K562 (cell line): ENCODE results near the gene DNAJC6. TPM values are rescaled to one million over a fixed set of nuclear protein-coding genes. Genes with fewer than 3 reads are reported as not detected.

Experiments
- BCOR ChIP-seq: fragments of 450-650 bp; IDR thresholded peaks from 2 replicates; pipeline ENCODE4 v1.6.1; 2016
- CBFA2T3 ChIP-seq: fragments of 450-650 bp; IDR thresholded peaks from 2 replicates; pipeline ENCODE4 v1.6.1; 2017
- CREB1 ChIP-seq, 2 experiments: sonication (generic) in 1 of 2; formaldehyde crosslinking in 1 of 2; IDR thresholded peaks; 2 replicates each; pipeline versions ENCODE4 v1.6.1 to v1.8.0; 2012 to 2022; ENCODE audit warnings: inconsistent platforms in 1 of 2, mild to moderate bottlenecking in 1 of 2, missing genetic modification reagents in 1 of 2, moderate library complexity in 1 of 2
- DMBX1 ChIP-seq: fragments of 250-450 bp; sonication (Bioruptor Pico); IDR thresholded peaks from 2 replicates; pipeline ENCODE4 v1.8.0; 2022; ENCODE audit warnings: inconsistent platforms, mild to moderate bottlenecking, moderate library complexity, borderline replicate concordance
- EHMT2 ChIP-seq: fragments of 450-650 bp; IDR thresholded peaks from 2 replicates; pipeline ENCODE4 v1.6.1; 2018; ENCODE audit warnings: antibody characterized with exemption
- ELF1 ChIP-seq: fragments of 200-800 bp; sonication (Bioruptor generic); IDR thresholded peaks from 2 replicates; pipeline ENCODE4 v1.6.1; 2016; ENCODE audit warnings: missing genetic modification characterization, missing compliant biosample characterization
- ELF4 ChIP-seq: fragments of 450-650 bp; formaldehyde crosslinking; IDR thresholded peaks from 2 replicates; pipeline ENCODE4 v1.4.0; 2022; ENCODE audit warnings: missing genetic modification characterization
- ESRRA ChIP-seq: fragments of 450-650 bp; IDR thresholded peaks from 2 replicates; pipeline ENCODE4 v1.6.1; 2014; ENCODE audit warnings: low read depth, mild to moderate bottlenecking, moderate library complexity, borderline replicate concordance
- HMGN3 ChIP-seq: IDR thresholded peaks from 2 replicates; pipeline ENCODE4 v1.6.1; 2011; ENCODE audit warnings: borderline replicate concordance, low read depth, mild to moderate bottlenecking, mixed read lengths, low read length; ENCODE audit not compliant: insufficient read length; ENCODE audit errors: extremely low read depth
- ILK ChIP-seq: fragments of 450-650 bp; IDR thresholded peaks from 2 replicates; pipeline ENCODE4 v1.6.1; 2016; ENCODE audit warnings: missing genetic modification characterization, low read depth, mild to moderate bottlenecking, missing compliant biosample characterization, moderate library complexity, borderline replicate concordance
- KAT8 ChIP-seq: fragments of 450-650 bp; IDR thresholded peaks from 2 replicates; pipeline ENCODE4 v1.6.1; 2016; ENCODE audit warnings: low read depth, mild to moderate bottlenecking
- NFATC3 ChIP-seq: fragments of 450-650 bp; IDR thresholded peaks from 2 replicates; pipeline ENCODE4 v1.6.1; 2017; ENCODE audit warnings: mild to moderate bottlenecking
- PTBP1 ChIP-seq: fragments of 200-400 bp; formaldehyde crosslinking; IDR thresholded peaks from 2 replicates; pipeline ENCODE4 v1.6.1; 2017; ENCODE audit warnings: low read depth, low read length
- RUNX1 ChIP-seq: sonication (generic); IDR thresholded peaks from 2 replicates; pipeline ENCODE4 v1.6.1; 2016; ENCODE audit warnings: antibody characterized with exemption, low read depth
- SMARCA4 ChIP-seq: fragments of 450-650 bp; IDR thresholded peaks from 2 replicates; pipeline ENCODE4 v1.6.1; 2016
- SMARCE1 ChIP-seq: fragments of 450-650 bp; IDR thresholded peaks from 2 replicates; pipeline ENCODE4 v1.7.1; 2016; ENCODE audit warnings: mild to moderate bottlenecking
- SRSF7 ChIP-seq: fragments of 200-400 bp; formaldehyde crosslinking; optimal IDR thresholded peaks from 2 replicates; pipeline ENCODE3; 2017; ENCODE audit warnings: mild to moderate bottlenecking, low read depth, low read length
- TAL1 ChIP-seq: fragments of 450-650 bp; IDR thresholded peaks from 2 replicates; pipeline ENCODE4 v1.6.1; 2016; ENCODE audit warnings: mild to moderate bottlenecking
- ZEB2 ChIP-seq: fragments of 450-650 bp; IDR thresholded peaks from 2 replicates; pipeline ENCODE4 v1.6.1; 2016
- ZFP1 ChIP-seq: fragments of 450-650 bp; formaldehyde crosslinking; IDR thresholded peaks from 2 replicates; pipeline ENCODE4 v1.4.0; 2020; ENCODE audit warnings: mild to moderate bottlenecking, mixed read lengths
- ZNF274 ChIP-seq: IDR thresholded peaks from 2 replicates; pipeline ENCODE4 v1.6.1; 2011; ENCODE audit warnings: low read depth, mild to moderate bottlenecking, low read length, moderate library complexity, borderline replicate concordance
- ZNF347 ChIP-seq: fragments of 450-650 bp; formaldehyde crosslinking; IDR thresholded peaks from 2 replicates; pipeline ENCODE4 v1.4.0; 2020; ENCODE audit warnings: low read depth, mild to moderate bottlenecking, moderate library complexity
- ZNF431 ChIP-seq: sonication (generic); formaldehyde crosslinking; IDR thresholded peaks from 2 replicates; pipeline ENCODE4 v1.8.0; 2022; ENCODE audit warnings: mild to moderate bottlenecking, missing genetic modification reagents
- ZNF507 ChIP-seq: conservative IDR thresholded peaks from 2 replicates; pipeline ENCODE4 v1.6.1; 2017; ENCODE audit warnings: missing genetic modification characterization, missing compliant biosample characterization
- polyA plus RNA-seq, 8 experiments: library from polyadenylated mRNA; depleted of rRNA in 4 of 8; stranded (reverse) in 5 of 8; unstranded in 3 of 8; fragments of >200 nt; fragmentation: Nextera tagmentation in 2 of 8; fragmentation: Illumina TruSeq in 1 of 8; extraction: Ambion mirVana in 2 of 8; extraction: Trizol in 1 of 8; gene quantifications; 2 replicates each; pipeline versions ENCODE4 v1.2.1 to v1.2.3, GENCODE V29; 2011 to 2014; ENCODE audit warnings: inconsistent platforms in 1 of 8, missing spikeins in 1 of 8
- total RNA-seq, 7 experiments: library from RNA; depleted of rRNA in 6 of 7; stranded (reverse); fragments of >200 nt in 6 of 7; fragmentation: Illumina TruSeq in 2 of 7; extraction: Trizol in 2 of 7; gene quantifications; 2 replicates each; pipeline versions ENCODE4 v1.2.1 to v1.2.3, GENCODE V29; 2011 to 2021; ENCODE audit warnings: low replicate concordance in 1 of 7
- TF ChIP-seq, protein P1 (sequence below): fragments of 250-450 bp; sonication (Bioruptor Pico); IDR thresholded peaks from 2 replicates; pipeline ENCODE4 v1.5.0; 2022; ENCODE audit warnings: mild to moderate bottlenecking
- TF ChIP-seq, protein P2 (sequence below), 2 experiments: fragments of 450-650 bp; IDR thresholded peaks; 2 replicates each; pipeline ENCODE4 v1.6.1; 2016
- TF ChIP-seq, protein P3 (sequence below): IDR thresholded peaks from 2 replicates; pipeline ENCODE4 v1.6.1; 2016; ENCODE audit warnings: missing genetic modification characterization, missing compliant biosample characterization

DNAJC6 gene
- total and polyA plus RNA-seq, 9 of the 15 experiments (the other 6 are each of a cell fraction or from before 2014, with no cell fraction given) = 6.7 to 78.7 (median 28.0) TPM

DNA sequence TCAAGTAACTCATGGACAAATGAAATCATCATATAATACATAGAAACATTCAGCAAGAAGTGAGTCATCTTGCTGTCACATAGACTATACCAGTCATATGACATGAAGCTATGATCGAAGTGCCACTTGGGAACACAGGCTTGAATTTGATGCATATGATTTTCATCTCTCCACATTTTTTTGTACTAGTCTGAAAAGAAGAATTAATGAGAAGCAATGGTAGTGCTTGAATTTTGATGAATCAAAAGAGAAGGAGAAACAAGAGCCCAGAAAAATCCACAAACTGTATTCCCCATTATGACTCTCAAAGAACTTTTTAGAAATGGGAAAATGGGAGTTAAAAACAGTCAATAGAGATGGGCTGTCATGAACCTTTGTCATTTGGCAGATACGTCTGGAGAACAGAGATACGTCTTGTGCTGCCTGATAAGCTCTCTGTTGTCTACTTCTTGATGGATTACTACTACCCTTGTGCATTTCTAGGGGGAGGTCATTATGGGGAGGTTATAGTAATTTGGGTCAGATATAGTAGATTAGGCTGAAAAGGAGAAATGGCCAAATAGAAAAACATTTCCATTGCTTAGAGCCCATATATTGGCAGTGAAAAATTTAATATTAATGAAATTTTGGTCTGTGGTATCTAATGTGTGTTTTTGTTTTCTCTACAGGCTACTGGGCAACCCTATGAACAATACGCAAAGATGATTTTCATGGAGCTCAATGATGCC, 103.1 kb downstream of the DNAJC6 start (continued):
- TF ChIP-seq RUNX1 = peak; percentile 68; the same call in 1 of the 2 replicates
- TF ChIP-seq EHMT2 = peak; percentile 80
- peak; percentile 99 for TF ChIP-seq SMARCE1
- TF ChIP-seq, protein P1, sequence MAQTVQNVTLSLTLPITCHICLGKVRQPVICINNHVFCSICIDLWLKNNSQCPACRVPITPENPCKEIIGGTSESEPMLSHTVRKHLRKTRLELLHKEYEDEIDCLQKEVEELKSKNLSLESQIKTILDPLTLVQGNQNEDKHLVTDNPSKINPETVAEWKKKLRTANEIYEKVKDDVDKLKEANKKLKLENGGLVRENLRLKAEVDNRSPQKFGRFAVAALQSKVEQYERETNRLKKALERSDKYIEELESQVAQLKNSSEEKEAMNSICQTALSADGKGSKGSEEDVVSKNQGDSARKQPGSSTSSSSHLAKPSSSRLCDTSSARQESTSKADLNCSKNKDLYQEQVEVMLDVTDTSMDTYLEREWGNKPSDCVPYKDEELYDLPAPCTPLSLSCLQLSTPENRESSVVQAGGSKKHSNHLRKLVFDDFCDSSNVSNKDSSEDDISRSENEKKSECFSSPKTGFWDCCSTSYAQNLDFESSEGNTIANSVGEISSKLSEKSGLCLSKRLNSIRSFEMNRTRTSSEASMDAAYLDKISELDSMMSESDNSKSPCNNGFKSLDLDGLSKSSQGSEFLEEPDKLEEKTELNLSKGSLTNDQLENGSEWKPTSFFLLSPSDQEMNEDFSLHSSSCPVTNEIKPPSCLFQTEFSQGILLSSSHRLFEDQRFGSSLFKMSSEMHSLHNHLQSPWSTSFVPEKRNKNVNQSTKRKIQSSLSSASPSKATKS (CRISPR knock-in tag) = no peak
- TF ChIP-seq SMARCA4 = peak; percentile 99
- TF ChIP-seq ESRRA = peak; percentile 71; the same call in 1 of the 2 replicates
- peak; percentile 68 for TF ChIP-seq BCOR
- no peak for TF ChIP-seq ZNF431
- TF ChIP-seq ZNF274 = no peak
- TF ChIP-seq ILK (tag) = no peak
- TF ChIP-seq HMGN3 = peak; percentile 91
- peak; percentile 34; the same call in 1 of the 2 replicates for TF ChIP-seq NFATC3
- no peak for TF ChIP-seq SRSF7
- TF ChIP-seq KAT8 = no peak; the same call in 1 of the 2 replicates
- TF ChIP-seq, protein P2, sequence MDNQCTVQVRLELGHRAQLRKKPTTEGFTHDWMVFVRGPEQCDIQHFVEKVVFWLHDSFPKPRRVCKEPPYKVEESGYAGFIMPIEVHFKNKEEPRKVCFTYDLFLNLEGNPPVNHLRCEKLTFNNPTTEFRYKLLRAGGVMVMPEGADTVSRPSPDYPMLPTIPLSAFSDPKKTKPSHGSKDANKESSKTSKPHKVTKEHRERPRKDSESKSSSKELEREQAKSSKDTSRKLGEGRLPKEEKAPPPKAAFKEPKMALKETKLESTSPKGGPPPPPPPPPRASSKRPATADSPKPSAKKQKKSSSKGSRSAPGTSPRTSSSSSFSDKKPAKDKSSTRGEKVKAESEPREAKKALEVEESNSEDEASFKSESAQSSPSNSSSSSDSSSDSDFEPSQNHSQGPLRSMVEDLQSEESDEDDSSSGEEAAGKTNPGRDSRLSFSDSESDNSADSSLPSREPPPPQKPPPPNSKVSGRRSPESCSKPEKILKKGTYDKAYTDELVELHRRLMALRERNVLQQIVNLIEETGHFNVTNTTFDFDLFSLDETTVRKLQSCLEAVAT (IDR thresholded peaks at IDR 0.05) = peak in 1 of 2 experiments; percentile 52; a peak in 2 of 4 replicates
- peak; percentile 81; the same call in 1 of the 2 replicates for TF ChIP-seq DMBX1
- TF ChIP-seq PTBP1 = no peak
- peak; percentile 99 for TF ChIP-seq TAL1
- peak; percentile 99 for TF ChIP-seq CBFA2T3
- TF ChIP-seq ZEB2 = peak; percentile 78
- TF ChIP-seq ZNF507 (tag) = no peak
- TF ChIP-seq ELF4 = peak; percentile 86
- no peak for TF ChIP-seq ZNF347 (CRISPR knock-in tag)
- TF ChIP-seq, protein P3, sequence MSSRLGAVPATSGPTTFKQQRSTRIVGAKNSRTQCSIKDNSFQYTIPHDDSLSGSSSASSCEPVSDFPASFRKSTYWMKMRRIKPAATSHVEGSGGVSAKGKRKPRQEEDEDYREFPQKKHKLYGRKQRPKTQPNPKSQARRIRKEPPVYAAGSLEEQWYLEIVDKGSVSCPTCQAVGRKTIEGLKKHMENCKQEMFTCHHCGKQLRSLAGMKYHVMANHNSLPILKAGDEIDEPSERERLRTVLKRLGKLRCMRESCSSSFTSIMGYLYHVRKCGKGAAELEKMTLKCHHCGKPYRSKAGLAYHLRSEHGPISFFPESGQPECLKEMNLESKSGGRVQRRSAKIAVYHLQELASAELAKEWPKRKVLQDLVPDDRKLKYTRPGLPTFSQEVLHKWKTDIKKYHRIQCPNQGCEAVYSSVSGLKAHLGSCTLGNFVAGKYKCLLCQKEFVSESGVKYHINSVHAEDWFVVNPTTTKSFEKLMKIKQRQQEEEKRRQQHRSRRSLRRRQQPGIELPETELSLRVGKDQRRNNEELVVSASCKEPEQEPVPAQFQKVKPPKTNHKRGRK = no peak
- no peak for TF ChIP-seq ZFP1 (CRISPR knock-in tag)
- no peak for TF ChIP-seq ELF1 (tag)
- peak; percentile 77 for TF ChIP-seq CREB1 (IDR thresholded peaks at IDR 0.05)
- TF ChIP-seq CREB1 (CRISPR knock-in tag; IDR thresholded peaks at IDR 0.05) = no peak
